NCI-H187 (cell line): Measurements from ENCODE around the gene CMC2.

Source experiments
- DNase-seq, 2 experiments: peaks; one replicate each; lab custom pipeline; 2025; lab: John Stamatoyannopoulos, UW

CMC2 gene

GRCh38 chr16:81003064-81003463 is 3.6 kb downstream of the CMC2 start:
- DNase-seq = no peak

- no peak for DNase-seq
Measured at GRCh38 chr16:81001330-81001729, 5.4 kb downstream of the CMC2 start.

DNA sequence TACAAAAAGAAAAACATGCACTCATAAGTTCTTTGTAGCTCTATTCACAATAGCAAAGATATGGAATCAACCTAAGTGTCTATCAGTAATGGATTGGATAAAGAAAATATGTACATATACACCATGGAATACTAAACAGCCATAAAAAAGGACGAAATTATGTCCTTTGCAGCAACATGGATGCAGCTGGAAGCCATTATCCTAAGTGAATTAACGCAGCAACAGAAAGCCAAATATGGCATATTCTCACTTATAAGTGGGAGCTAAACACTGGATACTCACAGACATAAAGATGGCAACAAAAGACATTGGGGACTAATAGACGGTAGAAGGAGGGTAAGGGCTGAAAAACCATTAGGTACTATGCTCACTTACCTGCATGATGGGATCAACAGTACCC is 5.8 kb downstream of the CMC2 start:
- DNase-seq = no peak

DNA sequence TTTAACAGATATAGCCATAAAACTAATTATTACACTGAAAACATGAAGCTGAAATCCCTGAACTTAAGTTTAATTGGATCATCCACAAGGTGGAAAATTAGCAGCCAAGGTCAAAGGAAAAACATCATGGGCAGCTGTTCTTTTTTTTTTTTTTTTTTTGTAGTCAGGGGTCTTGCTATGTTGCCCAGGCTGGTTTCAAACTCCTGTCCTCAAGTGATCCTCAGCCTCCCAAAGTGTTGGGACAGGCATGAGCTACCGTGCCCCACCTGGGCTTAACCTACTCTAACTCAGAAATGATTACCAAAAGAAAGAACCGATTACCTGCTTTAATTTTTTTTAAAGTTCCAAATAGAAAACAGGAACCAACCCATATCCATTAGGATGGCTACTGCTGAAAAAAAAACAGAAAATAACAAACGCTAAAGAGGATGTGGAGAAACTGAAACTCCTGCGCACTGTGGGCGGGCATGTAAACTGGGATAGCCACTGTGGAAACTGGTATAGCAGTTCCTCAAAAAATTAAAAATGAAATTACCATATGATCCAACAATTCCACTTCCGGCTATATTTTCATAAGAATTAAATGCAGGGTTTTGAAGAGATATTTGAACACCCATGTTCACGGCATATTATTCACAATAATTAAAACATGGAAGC is 8.6 kb downstream of the CMC2 start:
- no peak for DNase-seq

DNA sequence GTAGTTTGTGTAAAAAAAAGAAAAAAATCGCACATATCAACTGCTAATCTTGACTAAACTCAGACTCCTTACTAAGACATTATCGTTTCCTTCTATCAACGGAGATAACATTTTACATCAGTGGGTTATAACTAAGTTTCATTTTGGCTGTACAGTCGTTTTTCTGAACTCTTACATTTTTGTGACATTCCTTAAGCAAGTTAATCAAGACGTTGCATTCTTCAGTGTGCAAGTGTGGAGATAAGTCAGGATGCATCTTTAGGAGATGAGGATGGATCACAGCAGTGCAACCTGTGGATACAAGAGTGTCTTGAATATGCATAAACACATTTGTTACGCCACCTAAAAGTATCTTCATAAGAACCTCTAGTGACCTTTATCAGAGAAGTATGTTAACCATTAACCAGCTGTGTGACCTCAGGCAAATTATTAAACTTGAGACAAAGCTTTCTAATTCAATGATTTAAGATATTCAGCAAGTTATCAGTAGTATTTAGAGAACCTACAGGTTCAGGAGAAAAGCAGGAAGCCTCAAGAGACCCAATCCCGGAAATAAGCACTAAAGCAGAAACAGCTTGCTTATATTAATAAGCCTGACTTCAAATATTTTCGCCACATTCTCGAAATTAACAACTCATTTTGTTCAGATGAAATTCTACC is 9.4 kb downstream of the CMC2 start:
- DNase-seq = no peak

DNA sequence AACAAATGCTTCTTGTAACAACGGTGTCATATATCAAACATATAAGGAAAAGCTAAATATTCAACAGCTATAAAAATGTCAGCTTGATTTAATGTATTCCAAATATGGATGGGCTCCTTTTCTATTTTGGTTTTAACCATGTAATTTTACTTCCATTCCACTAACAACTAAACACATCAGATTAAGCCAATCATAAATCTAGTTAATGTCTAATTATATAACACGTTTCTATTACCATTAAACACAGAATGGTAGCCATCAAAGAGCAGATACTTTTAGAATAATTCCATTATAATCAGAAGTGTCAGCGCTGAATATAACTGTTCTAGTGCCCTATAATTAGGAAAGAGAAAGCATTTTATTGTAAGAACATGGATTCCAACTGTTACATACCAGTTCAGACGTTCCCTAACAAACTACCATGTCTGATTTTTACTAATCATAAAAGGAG is 10.0 kb downstream of the CMC2 start:
- no peak for DNase-seq

DNA sequence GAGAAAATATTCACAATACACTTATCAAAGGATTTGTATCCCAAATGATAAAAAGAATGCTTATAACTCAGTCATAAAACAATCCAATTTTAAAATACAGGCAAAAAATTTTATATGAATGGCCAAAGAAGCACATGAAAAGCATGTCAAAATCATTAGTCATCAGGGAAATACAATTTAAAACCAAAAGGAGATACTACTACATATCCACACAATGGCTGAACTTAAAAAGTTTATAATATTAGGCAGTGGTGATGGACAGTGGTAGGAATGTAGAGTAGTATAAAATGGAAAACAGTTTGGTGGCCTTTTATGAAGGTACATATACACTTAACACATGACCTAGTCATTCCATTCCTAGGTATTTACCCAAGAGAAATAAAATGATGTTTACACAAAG is 12.2 kb downstream of the CMC2 start:
- DNase-seq = no peak

- no peak for DNase-seq
Measured at GRCh38 chr16:80993834-80994233, 12.9 kb downstream of the CMC2 start.

DNA sequence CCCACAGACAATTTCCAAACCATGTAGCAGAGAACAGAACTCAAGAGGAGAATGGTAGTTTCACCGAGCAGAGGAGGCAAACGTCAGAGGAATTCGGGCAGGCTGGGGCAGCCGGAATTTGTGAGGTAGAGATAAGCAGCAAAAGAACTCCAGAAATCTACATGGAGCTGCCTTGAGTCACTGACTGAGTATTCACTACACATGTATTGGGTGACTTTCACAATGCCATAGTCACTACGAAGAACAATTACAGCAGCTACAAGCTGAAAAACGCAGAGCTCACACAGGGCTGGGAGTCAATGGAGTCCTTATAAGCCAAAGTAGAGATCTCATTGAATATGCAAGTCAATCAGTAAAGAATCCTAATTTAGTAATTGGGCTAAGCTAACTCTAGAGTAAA is 13.4 kb downstream of the CMC2 start:
- no peak for DNase-seq

DNA sequence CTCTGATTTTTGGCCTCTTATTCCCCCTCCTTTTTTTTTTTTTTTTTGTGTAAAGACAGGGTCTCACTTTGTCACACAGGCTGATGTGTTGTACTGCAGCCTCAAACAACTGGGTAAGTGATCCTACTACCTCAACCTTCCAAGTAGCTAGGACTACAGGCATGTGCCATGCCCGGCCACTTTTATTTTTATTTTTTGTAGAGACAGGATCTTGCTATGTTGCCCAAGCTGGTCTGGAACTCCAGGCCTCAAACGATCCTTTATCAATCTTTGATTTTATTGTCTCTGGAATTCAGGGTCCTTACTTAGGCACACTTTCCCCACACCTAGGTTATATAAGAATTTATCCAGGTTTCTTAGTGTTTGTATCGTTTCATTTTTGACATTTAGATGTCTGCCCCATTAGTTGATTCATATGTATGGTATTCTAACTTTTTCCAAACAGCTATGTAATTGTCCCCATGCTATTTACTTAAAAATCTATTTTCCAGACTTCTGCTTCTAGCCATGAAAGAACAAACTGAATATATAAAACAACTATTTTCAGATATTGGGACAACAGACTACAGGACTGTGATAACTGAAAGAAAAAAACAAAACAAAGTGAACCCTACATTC is 13.9 kb downstream of the CMC2 start:
- no peak for DNase-seq

DNA sequence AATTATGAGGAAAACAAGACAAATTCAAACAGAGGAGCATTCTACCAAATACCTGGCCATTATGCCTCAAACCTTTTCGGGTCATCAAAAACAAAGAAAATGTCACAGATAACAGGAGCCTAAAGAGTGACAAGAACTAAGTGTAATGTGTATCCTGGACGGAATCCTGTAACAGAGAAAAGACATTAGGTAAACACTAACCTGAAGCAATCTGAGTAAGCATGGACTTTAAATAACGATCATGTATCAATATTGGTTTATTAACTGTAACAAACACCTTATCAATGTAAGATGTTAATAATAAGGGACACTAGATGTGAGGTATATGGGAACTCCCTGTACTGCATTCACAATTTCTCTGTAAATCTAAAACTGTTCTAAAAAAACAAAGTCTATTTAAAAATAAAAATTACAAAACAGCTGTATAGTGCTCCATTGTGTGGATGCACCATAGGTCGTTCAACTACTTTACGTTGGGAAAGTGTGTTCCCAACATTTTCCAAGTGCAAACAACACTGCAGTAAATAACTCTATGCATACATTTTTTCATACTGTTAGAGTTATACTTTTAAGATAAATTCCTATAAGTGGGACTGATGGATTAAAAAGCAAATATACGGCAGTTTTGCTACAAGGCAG is 14.8 kb downstream of the CMC2 start:
- no peak for DNase-seq

DNA sequence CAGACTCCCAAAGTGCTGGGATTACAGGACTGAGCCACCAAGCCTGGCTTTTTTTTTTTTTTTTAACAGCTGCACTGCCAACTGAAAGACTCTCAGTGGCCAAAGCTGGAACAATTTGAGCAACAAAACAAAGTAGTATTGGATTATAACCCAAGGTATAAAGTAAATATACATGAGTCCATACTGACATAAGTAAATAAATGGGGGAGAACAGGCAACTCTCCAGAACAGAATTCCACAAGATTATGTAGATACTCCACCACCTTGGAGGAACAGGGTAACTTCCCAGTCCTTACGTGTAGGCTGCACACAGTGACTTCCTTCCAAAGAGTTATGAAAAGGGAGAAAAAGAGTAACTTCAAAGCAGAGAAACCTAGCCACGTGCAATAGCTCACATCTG is 15.7 kb downstream of the CMC2 start:
- DNase-seq = no peak

DNA sequence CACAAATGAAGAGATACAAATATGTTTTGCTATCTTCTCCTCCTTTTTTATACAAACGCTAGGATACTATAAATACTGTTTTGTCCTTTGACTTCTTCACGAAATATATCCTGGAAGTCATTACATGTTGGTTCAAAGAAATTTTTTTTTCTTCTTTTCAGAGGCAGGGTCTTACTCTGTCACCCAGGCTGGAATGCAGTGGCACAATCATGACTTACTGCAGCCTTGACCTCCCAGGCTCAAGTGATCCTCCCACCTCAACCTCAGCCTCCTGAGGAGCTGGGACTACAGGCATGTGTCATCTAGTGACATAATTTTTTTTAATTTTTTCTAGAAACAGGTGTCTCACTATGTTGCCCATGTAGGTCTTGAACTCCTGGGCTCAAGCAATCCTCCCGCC is 16.1 kb downstream of the CMC2 start:
- no peak for DNase-seq

GRCh38 chr16:80989801-80990200 is 16.9 kb downstream of the CMC2 start:
- no peak for DNase-seq

DNA sequence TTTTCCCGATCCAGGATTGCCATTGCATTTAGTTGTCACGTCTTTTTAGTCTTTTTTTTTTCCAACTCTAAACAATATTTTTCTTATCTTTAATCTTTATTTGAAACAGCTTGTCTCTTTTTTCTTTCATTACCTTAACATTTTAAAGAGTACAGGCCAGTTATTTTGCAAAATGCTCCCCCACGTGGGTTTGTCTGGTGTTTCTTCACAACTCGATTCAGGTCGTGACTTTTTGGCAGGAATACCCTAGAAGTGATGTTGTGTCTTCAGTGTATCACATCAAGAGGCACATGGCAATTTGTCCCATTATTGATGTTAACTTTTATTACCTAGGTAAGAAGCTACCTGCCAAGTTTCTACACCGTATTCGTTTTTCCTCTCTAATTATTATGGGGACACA is 17.9 kb downstream of the CMC2 start:
- DNase-seq = no peak

- DNase-seq = no peak
Measured at GRCh38 chr16:80986557-80986956, 20.1 kb downstream of the CMC2 start.

DNA sequence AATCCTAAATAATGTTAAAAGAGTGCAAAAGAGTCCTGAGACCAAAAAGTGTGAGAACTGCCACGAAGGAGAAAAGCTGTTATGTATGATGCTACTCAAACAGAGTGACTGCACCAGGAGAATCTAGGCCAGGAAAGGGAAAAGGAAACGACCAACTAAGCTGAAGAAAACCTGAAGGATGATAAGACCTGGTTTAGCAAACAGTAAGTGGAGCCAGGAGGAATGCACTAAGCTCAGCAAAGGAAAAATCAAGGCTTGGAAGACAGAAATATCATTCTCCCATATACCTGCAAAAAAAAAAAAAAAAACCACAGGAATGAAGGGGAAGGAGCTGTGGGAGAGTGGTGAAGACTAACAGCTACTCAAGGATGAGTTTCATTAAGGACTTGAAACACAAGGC is 21.1 kb downstream of the CMC2 start:
- no peak for DNase-seq

DNA sequence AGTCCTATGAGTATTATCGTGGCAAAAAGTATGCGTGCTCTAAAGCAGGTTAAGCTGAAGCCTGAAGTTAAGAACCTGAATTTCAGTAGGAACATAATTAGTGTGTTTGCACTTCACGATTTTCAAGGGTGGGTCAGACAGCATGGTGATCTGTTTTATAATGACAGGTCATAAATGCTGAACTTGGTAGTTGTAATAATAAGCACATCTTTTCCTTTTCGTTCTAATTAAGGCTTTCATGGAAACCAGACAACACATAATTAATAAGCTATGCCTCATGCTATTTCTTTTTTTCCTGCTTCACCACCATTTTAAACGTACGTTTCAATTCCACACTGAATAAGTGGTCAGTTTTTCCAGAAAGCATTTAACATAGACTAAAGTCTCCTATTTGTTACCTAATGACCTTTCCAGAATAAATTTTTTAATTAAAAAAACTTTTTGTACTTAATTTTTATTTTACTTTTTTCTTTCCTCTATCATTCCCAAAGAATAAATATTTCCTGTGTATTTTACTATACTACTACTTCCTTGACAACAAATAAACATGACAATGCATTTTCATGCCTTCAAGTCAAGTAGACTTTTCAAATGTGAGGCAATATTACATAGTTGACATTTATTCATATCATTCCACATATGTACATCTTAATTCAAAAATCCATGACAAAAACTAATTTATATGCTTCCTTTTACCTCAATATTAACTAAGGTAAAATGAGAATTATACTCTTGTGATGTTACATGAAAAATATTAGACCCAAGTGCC is 22.4 kb downstream of the CMC2 start:
- DNase-seq = no peak

DNA sequence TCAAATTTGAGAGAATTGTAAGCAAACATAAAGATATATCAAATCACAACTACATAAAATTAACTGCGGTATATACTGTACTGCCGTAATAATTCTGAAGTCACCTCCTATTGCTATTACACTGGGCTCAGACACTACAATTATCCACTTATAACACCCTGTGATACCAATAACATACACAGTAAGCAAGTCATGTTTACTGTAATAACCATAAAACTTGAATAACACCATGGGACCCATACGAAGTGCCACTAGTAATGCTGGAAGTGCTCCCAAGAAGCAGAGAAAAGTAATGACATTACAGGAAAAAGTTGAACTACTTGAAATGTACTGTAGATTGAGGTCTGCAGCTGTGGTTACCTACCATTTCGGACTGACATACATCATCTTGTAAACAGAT is 24.0 kb downstream of the CMC2 start:
- no peak for DNase-seq

- no peak for DNase-seq
Measured at GRCh38 chr16:80981103-80981502, 25.6 kb downstream of the CMC2 start.

- DNase-seq = no peak
Measured at GRCh38 chr16:80976946-80977345, 29.7 kb downstream of the CMC2 start.

DNA sequence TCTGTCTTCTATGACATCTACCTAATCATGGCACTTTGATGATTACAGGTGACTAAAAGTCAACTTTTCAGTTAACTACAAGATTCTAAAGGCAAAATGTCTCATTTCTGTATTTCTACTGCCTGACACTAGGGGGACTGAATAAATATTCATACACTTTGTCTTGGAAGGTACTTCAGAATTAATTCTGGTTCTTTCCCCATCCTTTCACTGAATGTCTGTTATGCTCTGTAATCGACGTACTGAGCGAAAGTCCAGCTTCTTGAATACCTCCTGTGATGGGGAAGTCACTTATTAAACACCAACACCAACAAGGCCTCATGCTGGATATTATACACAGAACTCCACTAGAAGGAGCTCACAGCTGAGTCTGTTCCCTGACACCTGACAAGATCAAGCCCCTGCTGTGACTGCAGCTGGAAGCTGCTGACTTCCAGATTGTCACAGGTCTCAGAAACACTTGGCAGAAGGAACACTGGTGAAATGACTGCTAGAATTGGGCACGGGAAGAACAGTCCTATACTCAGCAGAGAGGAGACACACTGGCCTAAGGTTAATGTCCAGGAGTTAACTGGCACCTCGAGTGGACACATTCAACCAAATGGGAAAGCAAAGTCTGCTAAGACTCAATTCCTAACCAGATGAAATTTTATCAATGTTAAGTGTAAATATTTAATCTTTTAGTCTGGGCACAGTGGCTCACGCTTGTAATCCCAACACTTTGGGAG is 31.9 kb downstream of the CMC2 start:
- no peak for DNase-seq
